ENCODE measurements around the gene SERTAD3. TPM values are rescaled to one million over a fixed set of nuclear protein-coding genes. Genes with fewer than 3 reads are reported as not detected.

Gene SERTAD3
- total and polyA plus RNA-seq, 2 of the 4 experiments (the other 2 are of a cell fraction), result 20.5 to 23.3 TPM

DNA sequence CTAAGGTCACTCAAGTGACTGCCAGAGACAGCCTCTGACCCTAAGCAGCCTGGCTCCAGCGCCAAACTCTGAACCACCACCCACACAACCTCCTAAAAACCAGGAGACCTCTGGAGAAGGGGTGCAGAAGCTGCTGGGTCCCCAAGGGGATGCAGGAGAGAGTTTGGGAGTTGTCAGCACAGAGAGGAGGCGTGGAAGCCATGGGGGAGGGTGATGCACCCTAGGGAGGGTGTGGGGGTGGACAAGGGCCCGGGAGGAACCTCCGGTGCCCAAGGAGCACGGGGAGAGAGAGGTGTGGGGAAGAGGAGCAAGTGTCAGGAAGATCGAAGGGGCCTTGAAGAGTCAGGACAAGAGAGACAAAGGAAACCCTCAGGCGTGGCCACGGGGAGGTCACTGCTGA, 52.0 kb downstream of the SERTAD3 start:
- no TSS peak for BruUV-seq (replicated peaks)
- H4K91ac ChIP-seq (ENCODE audit: insufficient read depth, low read depth, low read length), result no peak overlapping the region
- H2AFZ ChIP-seq (replicated peaks; ENCODE audit: low read length, poor library complexity), result no peak overlapping the region
- no peak overlapping the region for H3K9ac ChIP-seq (ENCODE audit: low read depth, low read length)
- no peak overlapping the region for H4K5ac ChIP-seq (ENCODE audit: low read depth, low read length)
- DNase-seq (no peak), ATAC-seq (ENCODE audit: low read depth) (no peak)
- intact Hi-C loops (cut with micrococcal nuclease) (no loop called here), dilution Hi-C loops (cut with HindIII; ENCODE audit: low sequenced_read_pairs, unreplicated experiment) (no loop called here), in situ Hi-C loops (cut with MboI; ENCODE audit: low sequenced_read_pairs) (no loop called here)
- no peak overlapping the region for H3K14ac ChIP-seq (replicated peaks; ENCODE audit: low read depth, low read length)
- H4K20me1 ChIP-seq (ENCODE audit: insufficient read depth, low read length), result no peaks in the 10 kb centered on the region
- H3K4me3 ChIP-seq (ENCODE audit: insufficient read depth, low read depth, low read length), result no peak overlapping the region
- no peak overlapping the region for H3K18ac ChIP-seq (ENCODE audit: low read depth, low read length)
- CTCF ChIA-PET, result no interaction called here
- no peaks in the 10 kb centered on the region for H3K9me3 ChIP-seq (ENCODE audit: control insufficient read depth, insufficient read depth, low read length)
- H3K27ac ChIP-seq (ENCODE audit: insufficient read depth, low read length), result no peak overlapping the region
- H3K4me1 ChIP-seq (ENCODE audit: control insufficient read depth, insufficient read depth, low read length), result no peaks in the 10 kb centered on the region
- POLR2A ChIA-PET (ENCODE audit: unreplicated experiment), result no interaction called here
- H2BK120ac ChIP-seq (ENCODE audit: low read depth, low read length), result no peak overlapping the region
- no peaks in the 10 kb centered on the region for H3K27me3 ChIP-seq (ENCODE audit: control insufficient read depth, insufficient read depth, low read length)
- no peak overlapping the region for H2BK20ac ChIP-seq (ENCODE audit: low read depth, low read length)
- no peaks in the 10 kb centered on the region for H3K9me1 ChIP-seq (ENCODE audit: insufficient read depth, low read length)
- no peak overlapping the region for H2BK5ac ChIP-seq (ENCODE audit: low read depth, low read length, poor library complexity, severe bottlenecking)
- no peak overlapping the region for H4K8ac ChIP-seq (ENCODE audit: low read depth in 2 of 2, low read length in 2 of 2)
- no peak overlapping the region for H2AK9ac ChIP-seq (replicated peaks; ENCODE audit: low read depth, low read length, poor library complexity)
- H2BK15ac ChIP-seq (ENCODE audit: low read depth, low read length), result no peak overlapping the region
- WGBS, 2 experiments (ENCODE audit: extremely low coverage in 2 of 2, insufficient read length in 1 of 2), result 87% methylated on average over 4 of the region's 8 CpGs; no CpG with 5 or more reads in 1 of the 2 experiments
- TF ChIP-seq, protein P1, sequence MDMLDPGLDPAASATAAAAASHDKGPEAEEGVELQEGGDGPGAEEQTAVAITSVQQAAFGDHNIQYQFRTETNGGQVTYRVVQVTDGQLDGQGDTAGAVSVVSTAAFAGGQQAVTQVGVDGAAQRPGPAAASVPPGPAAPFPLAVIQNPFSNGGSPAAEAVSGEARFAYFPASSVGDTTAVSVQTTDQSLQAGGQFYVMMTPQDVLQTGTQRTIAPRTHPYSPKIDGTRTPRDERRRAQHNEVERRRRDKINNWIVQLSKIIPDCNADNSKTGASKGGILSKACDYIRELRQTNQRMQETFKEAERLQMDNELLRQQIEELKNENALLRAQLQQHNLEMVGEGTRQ (IDR thresholded peaks at IDR 0.05; ENCODE audit: low read depth, low read length), result no peak
- TF ChIP-seq MXI1 (IDR thresholded peaks at IDR 0.05; ENCODE audit: borderline replicate concordance, low read depth, low read length), result no peak
- TF ChIP-seq, protein P2, sequence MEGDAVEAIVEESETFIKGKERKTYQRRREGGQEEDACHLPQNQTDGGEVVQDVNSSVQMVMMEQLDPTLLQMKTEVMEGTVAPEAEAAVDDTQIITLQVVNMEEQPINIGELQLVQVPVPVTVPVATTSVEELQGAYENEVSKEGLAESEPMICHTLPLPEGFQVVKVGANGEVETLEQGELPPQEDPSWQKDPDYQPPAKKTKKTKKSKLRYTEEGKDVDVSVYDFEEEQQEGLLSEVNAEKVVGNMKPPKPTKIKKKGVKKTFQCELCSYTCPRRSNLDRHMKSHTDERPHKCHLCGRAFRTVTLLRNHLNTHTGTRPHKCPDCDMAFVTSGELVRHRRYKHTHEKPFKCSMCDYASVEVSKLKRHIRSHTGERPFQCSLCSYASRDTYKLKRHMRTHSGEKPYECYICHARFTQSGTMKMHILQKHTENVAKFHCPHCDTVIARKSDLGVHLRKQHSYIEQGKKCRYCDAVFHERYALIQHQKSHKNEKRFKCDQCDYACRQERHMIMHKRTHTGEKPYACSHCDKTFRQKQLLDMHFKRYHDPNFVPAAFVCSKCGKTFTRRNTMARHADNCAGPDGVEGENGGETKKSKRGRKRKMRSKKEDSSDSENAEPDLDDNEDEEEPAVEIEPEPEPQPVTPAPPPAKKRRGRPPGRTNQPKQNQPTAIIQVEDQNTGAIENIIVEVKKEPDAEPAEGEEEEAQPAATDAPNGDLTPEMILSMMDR (conservative IDR thresholded peaks at IDR 0.05; ENCODE audit: low read depth, low read length), result no peak
- TF ChIP-seq MAZ (IDR thresholded peaks at IDR 0.05; ENCODE audit: borderline replicate concordance, low read depth, low read length), result no peak
- no peak for TF ChIP-seq FOS (IDR thresholded peaks at IDR 0.05; ENCODE audit: low read depth, low read length)
- TF ChIP-seq RFX5 (IDR thresholded peaks at IDR 0.05; ENCODE audit: low read depth, low read length), result no peak
- no peak for TF ChIP-seq ELK1 (IDR thresholded peaks at IDR 0.05; ENCODE audit: borderline replicate concordance, low read depth, low read length)
- no peak for TF ChIP-seq NFE2L2 (IDR thresholded peaks at IDR 0.05; ENCODE audit: low read depth, low read length)
- TF ChIP-seq CEBPB (IDR thresholded peaks at IDR 0.05; ENCODE audit: low read depth, low read length), result no peak
- no peak for TF ChIP-seq MAFK (IDR thresholded peaks at IDR 0.05; ENCODE audit: low read depth, low read length)
- TF ChIP-seq SMC3 (IDR thresholded peaks at IDR 0.05; ENCODE audit: low read depth, low read length), result no peak
- no peak overlapping the region for H3K4me2 ChIP-seq (ENCODE audit: low read depth, low read length)
- H3K79me1 ChIP-seq (ENCODE audit: low read depth in 1 of 2, low read length in 2 of 2), result no peaks in the 10 kb centered on the region
- no peak overlapping the region for H3K23ac ChIP-seq (ENCODE audit: low read depth, low read length)
- H2AK5ac ChIP-seq (ENCODE audit: low read depth, low read length), result no peak overlapping the region; the same call in 1 of the 2 replicates
- no peak overlapping the region for H3K56ac ChIP-seq (ENCODE audit: extremely low read depth, insufficient read depth, low read length)
- H3K36me3 ChIP-seq (ENCODE audit: control insufficient read depth, insufficient read depth, low read length), result no peaks in the 10 kb centered on the region
- H3K4ac ChIP-seq (ENCODE audit: low read depth, low read length), result no peak overlapping the region

Data from IMR-90 (cell line).